Measurements from ENCODE around the gene PODXL. TPM values are rescaled to one million over a fixed set of nuclear protein-coding genes. Genes with fewer than 3 reads are reported as not detected.

Gene PODXL
- total and polyA plus RNA-seq, 10 of the 15 experiments (the other 5 are each of a cell fraction or from before 2014, with no cell fraction given): 0.04 to 1.8 (median 0.38) TPM

GRCh38 chr7:131583430-131583829, 27.0 kb upstream of the PODXL start (continued):
- TF ChIP-seq PRDM15 (CRISPR knock-in tag; IDR thresholded peaks at IDR 0.05) (no peak), ZNF217 (IDR thresholded peaks at IDR 0.05) (no peak), GATAD2B (conservative IDR thresholded peaks at IDR 0.05; ENCODE audit: low read depth) (no peak), RELB (IDR thresholded peaks at IDR 0.05; ENCODE audit: low read depth) (no peak), KLF5 (IDR thresholded peaks at IDR 0.05; ENCODE audit: partially characterized antibody) (no peak), MEF2B (IDR thresholded peaks at IDR 0.05; ENCODE audit: partially characterized antibody, poor library complexity, severe bottlenecking) (no peak), E2F8 (IDR thresholded peaks at IDR 0.05; ENCODE audit: low read depth, partially characterized antibody) (no peak)
